Measurements from ENCODE around the gene CAMK2B. TPM values are rescaled to one million over a fixed set of nuclear protein-coding genes. Genes with fewer than 3 reads are reported as not detected.

Gene CAMK2B
- total RNA-seq, 1 donor from 2014 or later: 5.0 TPM

- no peak for DNase-seq (ENCODE audit: low spot score)
- no peak for ATAC-seq
Measured at GRCh38 chr7:44277391-44277790, 48.0 kb downstream of the CAMK2B start.

DNA sequence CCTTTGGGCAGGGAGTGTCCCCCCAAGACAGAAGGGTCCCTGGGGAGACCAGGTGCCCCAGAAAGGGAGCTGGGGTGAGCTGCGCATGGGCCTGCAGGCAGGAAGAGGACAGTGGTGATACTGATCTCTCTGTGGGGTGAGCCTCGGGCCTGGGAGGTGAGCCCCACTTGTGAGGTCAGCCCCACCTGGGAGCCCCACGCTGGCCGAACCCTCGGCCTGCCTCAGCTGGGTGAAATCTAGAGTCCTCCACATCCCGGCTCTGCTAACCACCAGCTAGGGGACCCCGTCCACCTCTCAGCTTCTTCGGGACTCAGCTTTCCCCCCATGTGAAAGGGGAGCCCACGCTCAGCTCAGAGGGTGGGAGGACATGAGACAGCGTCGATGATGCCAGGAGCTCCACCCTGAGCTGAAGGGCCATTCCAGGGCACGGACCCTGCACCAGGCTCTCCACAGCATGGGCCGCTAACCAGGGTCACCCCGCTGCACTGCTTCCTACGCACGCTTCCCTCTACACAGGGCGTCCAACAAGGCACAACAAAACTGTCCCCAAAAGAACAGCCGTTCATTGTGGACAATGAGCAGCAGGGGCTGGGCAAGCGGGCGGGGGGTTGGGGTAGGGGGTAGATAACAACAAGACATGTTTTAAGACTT, 48.7 kb downstream of the CAMK2B start:
- no peak for DNase-seq (ENCODE audit: low spot score)
- ATAC-seq: no peak

DNA sequence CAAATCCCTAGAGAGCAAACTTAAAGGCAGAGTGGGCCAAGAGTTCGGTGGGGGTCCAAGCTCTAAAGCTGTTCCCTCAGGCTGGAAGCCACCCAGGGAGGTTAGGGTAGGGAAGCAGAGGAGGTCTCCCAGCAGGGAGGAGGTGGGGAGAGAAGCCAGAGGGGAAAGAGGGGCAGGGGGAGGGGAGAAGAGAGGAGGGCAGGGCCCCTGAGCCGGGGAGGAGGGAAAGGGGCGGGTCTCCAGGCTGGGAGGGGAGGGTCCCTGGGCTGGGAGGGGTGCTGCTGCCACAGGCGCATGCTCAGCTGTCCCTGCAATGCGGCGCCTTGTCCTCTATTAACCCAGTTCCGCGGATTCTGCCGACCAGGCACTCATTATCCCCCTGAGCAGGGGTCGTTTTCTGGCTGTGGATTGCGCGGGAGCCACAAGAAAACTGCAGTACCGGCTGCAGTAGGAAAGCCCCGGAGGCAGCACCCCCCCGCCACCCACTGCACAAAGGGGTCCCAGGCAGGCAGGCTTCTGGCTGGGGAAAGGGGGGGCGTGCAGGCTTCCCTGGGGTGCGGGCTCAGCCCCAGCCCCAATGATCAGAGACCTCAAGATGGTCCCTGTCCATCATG, 49.3 kb downstream of the CAMK2B start:
- no peak for ATAC-seq
- DNase-seq (ENCODE audit: low spot score): no peak

DNA sequence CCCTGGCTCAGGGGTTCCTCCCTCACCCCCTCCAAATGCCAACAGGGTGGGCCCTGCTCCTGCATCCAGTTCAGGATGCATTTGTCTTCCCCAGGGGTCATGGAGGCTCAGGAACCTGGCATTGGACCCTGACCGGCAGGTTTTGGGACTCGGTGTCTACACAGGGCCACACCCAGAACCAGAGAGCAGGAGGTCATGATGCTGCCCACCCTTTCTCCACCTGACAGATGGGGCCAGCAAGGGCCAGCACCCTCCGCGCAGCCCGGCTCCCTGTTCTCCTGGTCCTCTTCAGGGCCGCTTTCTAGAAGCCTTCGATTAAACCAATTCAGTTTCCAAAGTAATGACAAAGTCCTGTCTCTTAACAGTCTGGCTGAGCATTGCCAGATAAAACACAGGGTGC, 50.2 kb downstream of the CAMK2B start:
- no peak for DNase-seq (ENCODE audit: low spot score)
- no peak for ATAC-seq

GRCh38 chr7:44274623-44274975, 50.8 kb downstream of the CAMK2B start:
- DNase-seq (ENCODE audit: low spot score) (no peak), ATAC-seq (no peak)

GRCh38 chr7:44273681-44274622, 51.4 kb downstream of the CAMK2B start:
- ATAC-seq: no peak
- DNase-seq (ENCODE audit: low spot score): no peak

GRCh38 chr7:44272981-44273380, 52.4 kb downstream of the CAMK2B start:
- DNase-seq (ENCODE audit: low spot score) (no peak), ATAC-seq (no peak)

- ATAC-seq (no peak), DNase-seq (ENCODE audit: low spot score) (no peak)
Measured at GRCh38 chr7:44272456-44272855, 52.9 kb downstream of the CAMK2B start.

DNA sequence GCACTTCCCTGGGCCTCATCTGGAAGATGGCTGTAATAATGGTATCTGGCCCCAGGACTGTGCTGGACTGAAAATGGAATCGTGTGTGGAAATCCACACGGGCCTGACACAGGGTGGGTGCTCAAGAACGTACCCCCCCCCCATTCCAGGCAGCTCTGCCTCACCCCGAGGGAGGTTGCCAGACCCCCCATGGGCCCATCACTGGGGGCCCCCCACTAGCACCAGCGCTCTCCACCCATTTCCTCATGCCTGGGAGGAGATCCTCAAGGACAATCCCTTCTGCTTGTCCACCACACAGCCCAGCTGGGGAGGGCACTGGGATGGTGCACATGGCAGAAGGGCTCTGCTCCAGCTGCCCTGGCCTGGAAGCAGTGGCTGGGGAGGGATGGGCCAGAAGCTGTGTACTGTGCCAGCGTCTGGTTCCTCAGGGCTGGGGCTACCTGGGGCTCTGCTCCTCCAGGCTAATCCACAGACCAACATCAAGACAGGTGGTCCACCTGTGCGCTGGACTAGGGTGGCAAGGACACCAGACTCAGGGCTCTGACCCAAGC, 55.4 kb downstream of the CAMK2B start:
- ATAC-seq (no peak), DNase-seq (ENCODE audit: low spot score) (no peak)

GRCh38 chr7:44269417-44269816, 56.0 kb downstream of the CAMK2B start:
- ATAC-seq: no peak

GRCh38 chr7:44268671-44269070, 56.7 kb downstream of the CAMK2B start:
- ATAC-seq (no peak), DNase-seq (ENCODE audit: low spot score) (no peak)

More at GRCh38 chr7:44269417-44269816, 56.0 kb downstream of the CAMK2B start:
- DNase-seq (ENCODE audit: low spot score): no peak

- no peak for ATAC-seq
- no peak for DNase-seq (ENCODE audit: low spot score)
Measured at GRCh38 chr7:44267719-44268421, 57.5 kb downstream of the CAMK2B start.

GRCh38 chr7:44267178-44267577, 58.2 kb downstream of the CAMK2B start:
- no peak for DNase-seq (ENCODE audit: low spot score)
- no peak for ATAC-seq

DNA sequence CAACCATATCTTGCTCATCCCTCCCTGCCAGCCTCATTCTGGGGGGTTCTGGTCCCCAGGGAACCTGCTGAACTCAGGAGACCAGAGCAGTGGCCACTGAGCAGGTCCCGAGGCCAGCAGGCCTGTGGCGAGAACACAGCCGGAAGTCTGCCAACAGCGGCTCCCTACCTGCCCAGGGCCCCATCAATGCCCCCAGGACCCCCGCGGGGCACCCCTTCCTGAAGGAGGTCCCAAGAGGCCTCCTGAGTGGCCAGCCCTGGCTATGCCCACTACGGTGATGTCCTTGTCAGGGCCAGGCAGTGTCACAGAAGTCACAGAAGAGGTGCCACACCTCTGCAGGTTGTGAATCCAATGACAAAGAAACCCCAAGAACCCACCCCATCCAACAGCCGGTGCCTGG, 58.9 kb downstream of the CAMK2B start:
- ATAC-seq (no peak), DNase-seq (ENCODE audit: low spot score) (no peak)

- ATAC-seq (no peak), DNase-seq (ENCODE audit: low spot score) (no peak)
Measured at GRCh38 chr7:44265728-44266127, 59.7 kb downstream of the CAMK2B start.

DNA sequence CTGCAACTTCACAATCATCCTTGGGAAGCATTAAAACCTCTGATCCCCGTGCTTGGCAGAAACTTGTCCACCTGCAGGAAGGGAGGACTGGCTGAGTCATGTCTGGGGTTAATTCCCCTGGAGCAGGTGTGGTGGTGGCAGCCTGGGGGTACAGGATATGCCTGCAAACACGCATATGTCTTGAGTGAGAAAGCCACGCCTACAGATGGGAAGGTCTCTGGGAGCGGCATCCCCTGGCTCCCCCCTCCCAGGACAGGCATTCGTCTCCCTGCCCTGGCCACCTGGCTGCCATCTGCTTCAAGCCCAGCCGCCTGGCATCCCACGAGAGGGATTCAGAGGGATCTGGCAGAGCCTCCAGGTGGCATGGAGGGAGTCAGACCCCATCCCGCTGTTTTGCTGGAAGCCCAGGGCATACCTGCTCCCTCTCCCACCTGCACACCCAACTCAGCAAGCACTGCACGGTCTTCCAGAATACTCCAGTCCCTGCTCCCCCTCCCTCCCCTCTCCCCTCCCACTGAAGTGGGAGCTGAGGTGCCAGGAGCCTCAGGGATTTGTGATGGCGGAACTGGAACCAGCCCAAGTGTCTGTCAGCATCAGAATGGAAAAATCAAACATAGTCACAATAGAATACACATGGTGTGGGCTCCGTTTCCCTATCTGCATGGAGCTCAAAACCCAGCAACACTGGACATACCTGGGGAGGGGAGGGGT, 61.0 kb downstream of the CAMK2B start:
- DNase-seq (ENCODE audit: low spot score) (no peak), ATAC-seq (no peak)

GRCh38 chr7:44263326-44264082, 61.9 kb downstream of the CAMK2B start:
- DNase-seq (ENCODE audit: low spot score) (no peak), ATAC-seq (no peak)

DNA sequence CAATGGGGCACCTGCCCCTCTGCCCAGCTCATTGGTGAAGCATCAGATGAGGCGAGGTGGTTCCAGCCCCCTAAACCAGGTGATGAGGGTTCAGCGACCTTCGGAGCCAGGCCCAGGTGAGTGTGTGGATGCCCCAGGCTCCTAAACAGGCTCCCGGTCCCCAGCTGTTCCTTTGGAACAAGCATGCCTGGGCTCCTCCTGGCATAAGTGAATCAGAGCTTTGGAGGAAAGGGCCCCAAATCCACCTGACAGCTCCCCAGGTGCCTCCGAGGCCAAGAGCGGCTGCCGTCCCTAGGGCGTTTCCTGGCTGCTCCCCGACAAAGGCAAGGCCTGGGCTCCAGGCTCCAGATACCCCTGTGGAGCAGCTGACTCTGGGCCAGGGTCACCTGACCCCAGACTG, 63.4 kb downstream of the CAMK2B start:
- ATAC-seq (no peak), DNase-seq (ENCODE audit: low spot score) (no peak)

DNA sequence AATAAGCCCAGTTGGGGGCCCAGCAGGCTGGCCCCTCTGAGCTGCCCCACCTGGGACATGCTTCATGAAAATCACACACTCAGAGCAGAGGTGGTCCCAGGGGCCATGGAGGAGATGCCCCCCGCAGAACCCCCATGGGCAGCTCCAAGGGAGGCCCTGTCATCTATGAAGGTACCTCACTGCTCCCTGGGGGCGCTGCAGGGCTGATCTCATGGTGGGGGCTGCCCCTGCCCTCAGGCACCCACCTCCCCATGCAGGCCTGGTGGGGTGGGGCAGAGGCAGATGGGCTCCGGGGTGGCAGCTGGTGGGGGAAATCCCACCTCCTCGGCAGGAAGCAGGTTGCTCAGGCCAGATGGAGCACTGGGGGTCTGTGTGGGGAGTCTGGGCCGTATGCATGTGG, 64.2 kb downstream of the CAMK2B start:
- DNase-seq (ENCODE audit: low spot score) (no peak), ATAC-seq (no peak)

Data from left lobe of liver (tissue), 2 donors.